Common myeloid progenitor, CD34-positive (primary cell): ENCODE results near the gene RAD9A.
"Not testable (repeated sequence)": the region's sequence is repeated elsewhere in the genome, so short reads cannot be mapped to it uniquely, and the experiment has no call there.

ENCODE experiments used
- CTCF ChIA-PET: fragments of 350-600 bp; sonication (Branson Sonifier 250); formaldehyde crosslinking; loops from one replicate; lab custom pipeline; 2021; ENCODE audit warnings: antibody characterized with exemption; lab: Charles Lee
- POLR2A ChIA-PET: fragments of 350-600 bp; sonication (Branson Sonifier 250); formaldehyde crosslinking; loops from one replicate; lab custom pipeline; 2021; ENCODE audit warnings: antibody characterized with exemption; lab: Charles Lee
- DNase-seq, 3 donors: peaks; one replicate each; pipeline versions ENCODE4 v3.0.0 to v3.0.0-alpha.2; 2013
- H3K27ac ChIP-seq, 2 experiments: 1 replicate in 1 of 2; 2 replicates in 1 of 2; pipeline ENCODE4 v1.7.0; 2013; ENCODE audit warnings: inconsistent platforms in 2 of 2, low read length in 2 of 2, mild to moderate bottlenecking in 2 of 2, low read depth in 1 of 2, moderate library complexity in 1 of 2; ENCODE audit not compliant: severe bottlenecking in 2 of 2, insufficient read depth in 1 of 2, poor library complexity in 1 of 2
- H3K27me3 ChIP-seq, 5 experiments: replicated peaks in 2 of 5; 1 replicate in 3 of 5; 2 replicates in 2 of 5; pipeline versions ENCODE4 v1.6.1 to v1.7.0; 2013; ENCODE audit warnings: low read length in 4 of 5, mild to moderate bottlenecking in 2 of 5, moderate library complexity in 2 of 5, inconsistent platforms in 1 of 5; ENCODE audit not compliant: insufficient read depth in 5 of 5, control insufficient read depth in 4 of 5
- H3K36me3 ChIP-seq, 4 experiments: 1 replicate in 2 of 4; 2 replicates in 2 of 4; pipeline versions ENCODE4 v1.6.1 to v1.7.0; 2013; ENCODE audit warnings: low read length in 3 of 4, control low read depth in 1 of 4, mild to moderate bottlenecking in 1 of 4; ENCODE audit not compliant: control insufficient read depth in 4 of 4, insufficient read depth in 4 of 4
- H3K4me1 ChIP-seq, 4 experiments: 1 replicate in 3 of 4; 2 replicates in 1 of 4; pipeline versions ENCODE4 v1.6.1 to v1.7.1; 2013; ENCODE audit warnings: low read length in 3 of 4, mild to moderate bottlenecking in 3 of 4, control low read depth in 1 of 4, inconsistent platforms in 1 of 4, moderate library complexity in 1 of 4; ENCODE audit not compliant: control insufficient read depth in 4 of 4, insufficient read depth in 4 of 4; ENCODE audit errors: control extremely low read depth in 1 of 4
- H3K4me3 ChIP-seq, 7 experiments: 1 replicate in 4 of 7; 2 replicates in 3 of 7; pipeline versions ENCODE4 v1.5.1 to v1.7.0; 2013; ENCODE audit warnings: mild to moderate bottlenecking in 7 of 7, low read length in 6 of 7, moderate library complexity in 6 of 7, inconsistent platforms in 2 of 7, low read depth in 2 of 7, control low read depth in 1 of 7; ENCODE audit not compliant: insufficient read depth in 4 of 7, control insufficient read depth in 1 of 7; ENCODE audit errors: extremely low read depth in 1 of 7
- H3K9me3 ChIP-seq, 5 experiments: 1 replicate in 4 of 5; 2 replicates in 1 of 5; pipeline versions ENCODE4 v1.6.1 to v1.7.1; 2013; ENCODE audit warnings: low read length in 4 of 5, mild to moderate bottlenecking in 2 of 5, inconsistent platforms in 1 of 5, low read depth in 1 of 5, moderate library complexity in 1 of 5; ENCODE audit not compliant: control insufficient read depth in 4 of 5, insufficient read depth in 2 of 5; ENCODE audit errors: control extremely low read depth in 1 of 5
- WGBS: methylation state at CpG from one replicate; pipeline ENCODE4 v1.1.5; 2013; ENCODE audit not compliant: insufficient coverage; 5-methylcytosine and 5-hydroxymethylcytosine counted together

RAD9A gene

DNA sequence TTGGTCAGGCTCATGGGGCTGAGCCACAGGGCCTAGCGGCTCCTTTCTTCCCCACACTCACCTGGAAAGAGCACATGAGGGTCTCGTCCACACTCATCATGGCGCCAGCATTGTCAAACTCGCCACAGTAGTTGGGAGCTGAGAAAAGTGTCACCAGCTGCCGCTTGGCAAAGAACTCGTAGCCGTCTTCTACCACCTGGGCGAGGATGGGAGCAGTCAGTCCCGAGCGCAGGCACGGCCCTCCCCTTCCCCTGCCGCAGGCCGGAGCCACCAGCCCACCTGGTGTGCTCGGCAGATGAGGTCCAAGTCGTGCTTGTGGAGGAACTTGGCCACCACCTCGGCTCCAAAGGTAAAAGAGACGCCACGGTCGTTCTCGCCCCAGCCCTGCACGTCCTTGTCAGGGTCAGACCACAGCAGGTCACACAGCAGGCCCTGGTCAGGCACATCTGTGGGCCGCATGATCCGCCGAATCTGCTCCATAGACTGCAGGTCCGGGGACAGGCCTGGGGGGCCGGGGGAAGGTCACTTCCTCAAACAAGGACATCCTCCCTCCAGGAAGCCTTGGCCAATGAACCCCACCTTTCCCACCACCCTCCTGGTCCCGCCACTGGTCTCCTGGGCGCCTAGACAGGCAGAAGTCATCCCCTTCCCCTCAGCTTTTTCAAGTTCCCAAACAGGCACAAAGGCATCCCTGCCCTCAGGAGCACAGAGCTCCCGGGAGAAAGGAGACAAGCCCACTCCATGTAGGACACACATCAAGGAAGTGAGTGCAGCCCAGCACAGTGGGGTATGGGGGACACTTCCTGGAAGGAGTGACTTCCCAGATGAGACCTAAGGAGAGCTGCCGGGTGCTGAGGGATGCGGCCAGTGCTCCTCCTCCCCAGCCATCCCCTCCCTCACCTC lies 7.1 kb downstream of the RAD9A start:
- Histone ChIP-seq H3K4me1 (peaks cover 7 to 78% (median 58%) of the 10 kb centered on the region in 4 experiments), H3K9me3 (no peaks in the 10 kb centered on the region), H3K27ac (no peak overlapping the region), H3K4me3 (no peak overlapping the region), H3K27me3 (no peaks in the 10 kb centered on the region), H3K36me3 (peaks cover 3 to 58% (median 37%) of the 10 kb centered on the region in 4 experiments)
- ChIA-PET POLR2A (interaction anchor here (0.6 kb wide), 1 partner anchor 9 kb away, joined by 9 read pairs; no protein-coding TSS in a partner anchor), CTCF (no interaction called here)
- 94% methylated on average over 25 of the region's 31 CpGs for WGBS
- DNase-seq = no peak

DNA sequence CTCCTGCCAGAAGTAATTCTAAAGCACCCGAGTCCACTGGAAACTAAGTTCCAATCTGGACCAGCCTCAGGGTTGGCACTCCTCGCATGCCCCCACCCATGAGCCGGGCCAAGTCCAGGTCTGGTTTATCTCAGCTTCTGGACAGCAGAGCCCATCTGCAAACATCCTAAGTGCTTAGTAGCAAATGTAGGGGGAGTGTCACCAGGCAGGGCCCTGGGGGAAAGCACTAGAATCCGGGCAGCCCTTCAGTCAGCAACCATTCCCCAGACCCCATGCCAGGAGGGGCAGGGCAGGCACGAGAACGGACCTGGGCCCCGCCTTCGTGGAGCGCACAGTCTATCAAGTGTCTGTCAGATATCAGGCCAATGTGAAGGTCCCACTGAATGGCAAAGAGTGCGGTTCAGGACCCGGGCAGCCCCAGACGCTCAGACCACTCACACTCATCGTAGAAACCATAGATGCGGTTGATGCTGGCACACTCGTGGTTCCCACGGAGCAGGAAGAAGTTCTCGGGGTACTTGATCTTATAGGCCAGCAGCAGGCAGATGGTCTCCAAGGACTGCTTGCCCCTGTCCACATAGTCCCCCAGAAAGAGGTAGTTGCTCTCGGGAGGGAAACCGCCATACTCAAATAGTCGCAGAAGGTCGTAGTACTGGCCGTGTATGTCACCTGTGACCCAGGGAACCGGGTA lies 8.6 kb downstream of the RAD9A start:
- WGBS = 63% methylated on average over 23 of the region's 23 CpGs
- DNase-seq = no peak
- CTCF ChIA-PET = interaction anchor here (0.7 to 6.1 kb wide), 11 partner anchors 8 to 183 kb away, joined by 3 to 60 read pairs (median 11); partner anchors contain the start of genes CARNS1, GSTP1, RAD9A and TMEM134

GRCh38 chr11:67400942-67401494 lies 9.2 kb downstream of the RAD9A start:
- peak overlapping the region in 1 of 2 experiments; percentile 82 for H3K27ac ChIP-seq
- peak overlapping the region; percentile 64 to 89 (median 82) for H3K4me3 ChIP-seq
- ChIA-PET POLR2A (interaction anchor here (0.7 to 1.9 kb wide), 13 partner anchors 8 to 68 kb away, joined by 3 to 9 read pairs (median 4); partner anchors contain the start of genes POLD4, PTPRCAP, RAD9A and RPS6KB2), CTCF (interaction anchor here (0.6 to 6.1 kb wide), 17 partner anchors 9 to 182 kb away, joined by 3 to 60 read pairs (median 8); partner anchors contain the start of genes CARNS1, GSTP1, PTPRCAP and RAD9A)
- no peaks in the 10 kb centered on the region for H3K27me3 ChIP-seq
- H3K36me3 ChIP-seq = peaks cover 3 to 50% (median 34%) of the 10 kb centered on the region in 4 experiments
- no peaks in the 10 kb centered on the region for H3K9me3 ChIP-seq
- WGBS = 5% methylated on average over 27 of the region's 27 CpGs
- peaks cover 7 to 90% (median 79%) of the 10 kb centered on the region in 4 experiments for H3K4me1 ChIP-seq
- no peak for DNase-seq

More for the DNA sequence above, 8.6 kb downstream of the RAD9A start:
- peaks cover 3 to 50% (median 34%) of the 10 kb centered on the region in 4 experiments for H3K36me3 ChIP-seq
- H3K4me1 ChIP-seq = peaks cover 7 to 89% (median 73%) of the 10 kb centered on the region in 4 experiments
- H3K4me3 ChIP-seq = peak overlapping the region in 6 of 7 experiments; percentile 64 to 89 (median 82)
- H3K9me3 ChIP-seq = no peaks in the 10 kb centered on the region
- H3K27me3 ChIP-seq = no peaks in the 10 kb centered on the region
- POLR2A ChIA-PET = interaction anchor here (1.1 to 1.9 kb wide), 8 partner anchors 8 to 68 kb away, joined by 3 to 9 read pairs (median 4); partner anchors contain the start of genes POLD4, RAD9A and RPS6KB2
- peak overlapping the region in 1 of 2 experiments; percentile 82 for H3K27ac ChIP-seq

DNA sequence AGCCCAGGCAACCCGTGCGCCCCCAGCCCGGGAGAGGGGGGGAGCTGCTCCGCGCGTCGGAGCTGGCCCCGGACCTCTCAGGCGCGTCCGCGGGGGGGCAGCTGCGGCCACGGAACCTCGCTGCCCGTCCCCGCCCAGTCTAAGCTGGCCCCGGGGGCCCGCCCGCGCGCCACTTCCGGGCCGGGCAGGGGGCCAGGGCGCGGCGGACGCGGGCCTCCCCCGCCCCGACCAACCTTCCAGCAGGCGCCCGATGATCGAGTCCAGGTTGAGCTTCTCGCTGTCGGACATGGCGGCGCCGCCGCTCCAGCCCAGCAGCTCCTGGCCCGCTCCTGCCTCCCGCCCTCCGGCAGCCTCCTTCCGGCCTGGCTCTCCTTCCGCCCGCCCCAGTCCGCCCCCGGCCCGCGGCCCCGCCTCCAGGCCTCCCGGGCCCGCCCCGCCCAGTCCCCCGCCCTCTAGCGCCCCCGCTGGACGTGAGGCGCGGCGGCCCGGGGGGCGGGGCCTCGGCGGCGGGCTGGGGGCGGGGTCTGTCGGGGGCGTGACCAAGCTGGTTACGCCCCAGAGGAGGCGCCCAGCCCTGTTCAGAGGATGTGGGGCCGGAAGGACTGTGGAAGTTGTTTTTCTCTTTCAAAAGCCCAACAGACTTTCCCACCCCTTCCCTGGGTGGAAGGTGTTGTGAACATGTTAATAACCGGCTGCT lies 9.9 kb downstream of the RAD9A start, which contains the start of gene PPP1CA:
PPP1CA (minus strand) TSS at position 364 of the 697 bp plus-strand sequence; CDS start at position 288, 76 bp downstream.
- Histone ChIP-seq H3K9me3 (no peaks in the 10 kb centered on the region), H3K27ac (peak within 1 kb of the TSS; percentile 54 to 83), H3K4me3 (peak within 1 kb of the TSS; percentile 64 to 89 (median 82)), H3K27me3 (no peaks in the 10 kb centered on the region), H3K36me3 (peaks cover 3 to 50% (median 37%) of the 10 kb centered on the region in 4 experiments), H3K4me1 (peaks cover 7 to 90% (median 80%) of the 10 kb centered on the region in 4 experiments)
- POLR2A ChIA-PET = interaction anchor here (0.6 to 1.9 kb wide), 14 partner anchors 9 to 82 kb away, joined by 3 to 10 read pairs (median 4); partner anchors contain the start of genes POLD4, PTPRCAP, RAD9A and RPS6KB2
- WGBS = 0% methylated on average over 15 of the region's 73 CpGs
- CTCF ChIA-PET = interaction anchor here (0.6 to 6.1 kb wide), 20 partner anchors 10 to 182 kb away, joined by 3 to 60 read pairs (median 6); partner anchors contain the start of genes CARNS1, GSTP1, PITPNM1 and PTPRCAP
- DNase-seq = peak; percentile 84 to 91 (median 89)

DNA sequence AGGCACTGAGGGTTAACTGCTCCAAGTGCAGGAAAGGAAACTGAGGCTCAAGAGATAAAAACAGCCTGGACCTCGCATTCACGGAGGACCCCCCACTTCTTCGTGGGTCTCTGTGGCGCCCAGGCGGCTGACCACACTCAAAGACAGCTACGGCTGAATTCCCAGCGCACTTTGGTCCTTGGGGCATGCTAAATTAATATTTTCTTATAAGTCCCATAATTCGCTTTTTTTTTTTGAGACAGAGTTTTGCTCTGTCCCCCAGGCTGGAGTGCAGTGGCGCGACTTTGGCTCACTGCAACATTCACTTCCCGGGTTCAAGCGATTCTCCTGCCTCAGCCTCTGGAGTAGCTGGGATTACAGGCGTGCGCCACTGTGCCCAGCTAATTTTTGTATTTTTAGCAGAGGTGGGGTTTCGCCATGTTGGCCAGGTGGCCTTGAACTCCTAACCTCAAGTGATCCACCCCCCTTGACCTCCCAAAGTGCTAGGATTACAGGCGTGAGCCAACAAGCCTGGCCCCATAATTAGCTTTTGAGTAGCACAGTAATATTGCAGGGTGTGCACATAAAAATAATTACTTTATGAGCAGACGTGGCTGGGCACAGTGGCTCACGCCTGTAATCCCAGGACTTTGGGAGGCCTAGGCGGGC lies 10.5 kb downstream of the RAD9A start:
- ChIA-PET POLR2A (interaction anchor here (0.9 to 1.9 kb wide), 7 partner anchors 9 to 38 kb away, joined by 4 to 10 read pairs (median 7); partner anchors contain the start of genes RAD9A and RPS6KB2), CTCF (interaction anchor here (0.7 to 6.1 kb wide), 18 partner anchors 9 to 103 kb away, joined by 3 to 60 read pairs (median 8); partner anchors contain the start of genes CARNS1, PITPNM1, POLD4 and PTPRCAP)
- peak overlapping the region; percentile 54 to 83 for H3K27ac ChIP-seq
- not testable (repeated sequence) for DNase-seq, H3K27me3 ChIP-seq, H3K9me3 ChIP-seq
- WGBS = 55% methylated on average over 12 of the region's 19 CpGs
- peaks cover 7 to 90% (median 80%) of the 10 kb centered on the region in 4 experiments for H3K4me1 ChIP-seq
- H3K36me3 ChIP-seq = peaks cover 3 to 53% (median 37%) of the 10 kb centered on the region in 4 experiments
- peak overlapping the region in 6 of 7 experiments; percentile 25 to 87 (median 54) for H3K4me3 ChIP-seq
